ENCODE data around the gene FOXA2.

The FOXA2 gene

GRCh38 chr20:22531756-22532155 is 52.6 kb downstream of the FOXA2 start:
- no peaks in the 10 kb centered on the region for H3K79me2 ChIP-seq (ENCODE audit: insufficient read depth, low read length)
- H3K27ac ChIP-seq (ENCODE audit: low read depth, low read length, poor library complexity, severe bottlenecking) = no peak overlapping the region
- no peaks in the 10 kb centered on the region for H4K20me1 ChIP-seq (ENCODE audit: insufficient read depth, low read length)
- no peak overlapping the region for H3K4me2 ChIP-seq (ENCODE audit: low read length)
- no peaks in the 10 kb centered on the region for H3K9me3 ChIP-seq (ENCODE audit: low read length)
- H3K4me3 ChIP-seq (ENCODE audit: low read depth, low read length, poor library complexity, severe bottlenecking) = no peak overlapping the region
- no peak overlapping the region for H3K9ac ChIP-seq (ENCODE audit: low read length)
- H3K36me3 ChIP-seq (ENCODE audit: insufficient read depth, low read length) = no peaks in the 10 kb centered on the region
- H2AFZ ChIP-seq (ENCODE audit: low read length) = no peak overlapping the region
- no peaks in the 10 kb centered on the region for H3K9me2 ChIP-seq (ENCODE audit: low read depth, low read length)
- no peaks in the 10 kb centered on the region for H3K4me1 ChIP-seq (ENCODE audit: insufficient read depth, low read length, severe bottlenecking)
- H3K27me3 ChIP-seq (ENCODE audit: insufficient read depth, low read length) = no peaks in the 10 kb centered on the region
- H3F3A ChIP-seq (ENCODE audit: insufficient read depth, low read length) = no peaks in the 10 kb centered on the region
- TF ChIP-seq CTCF (IDR thresholded peaks at IDR 0.05; ENCODE audit: low read length) = no peak
- TF ChIP-seq EZH2 (IDR thresholded peaks at IDR 0.05; ENCODE audit: borderline replicate concordance, low read length) = no peak

GRCh38 chr20:22531056-22531615 is 53.2 kb downstream of the FOXA2 start:
- Histone ChIP-seq H3K9me3 (ENCODE audit: low read length) (no peaks in the 10 kb centered on the region), H3K4me1 (ENCODE audit: insufficient read depth, low read length, severe bottlenecking) (no peaks in the 10 kb centered on the region), H3K9me2 (ENCODE audit: low read depth, low read length) (no peaks in the 10 kb centered on the region), H3F3A (ENCODE audit: insufficient read depth, low read length) (no peaks in the 10 kb centered on the region), H3K4me3 (ENCODE audit: low read depth, low read length, poor library complexity, severe bottlenecking) (no peak overlapping the region), H3K79me2 (ENCODE audit: insufficient read depth, low read length) (no peaks in the 10 kb centered on the region), H2AFZ (ENCODE audit: low read length) (no peak overlapping the region), H3K4me2 (ENCODE audit: low read length) (no peak overlapping the region), H4K20me1 (ENCODE audit: insufficient read depth, low read length) (no peaks in the 10 kb centered on the region), H3K9ac (ENCODE audit: low read length) (no peak overlapping the region), H3K27ac (ENCODE audit: low read depth, low read length, poor library complexity, severe bottlenecking) (no peak overlapping the region), H3K36me3 (ENCODE audit: insufficient read depth, low read length) (no peaks in the 10 kb centered on the region), H3K27me3 (ENCODE audit: insufficient read depth, low read length) (no peaks in the 10 kb centered on the region)
- no peak for TF ChIP-seq CTCF (IDR thresholded peaks at IDR 0.05; ENCODE audit: low read length)
